MCF 10A (cell line): Measurements from ENCODE around the gene RYR1. TPM values are rescaled to one million over a fixed set of nuclear protein-coding genes. Genes with fewer than 3 reads are reported as not detected.

Source experiments
- BruUV-seq: library from RNA; stranded (reverse); fragments of 400-500 nt; replicated peaks from 2 replicates; lab custom pipeline; 2021; lab: Mats Ljungman, UMichigan
- CTCF ChIA-PET: fragments of 300-600 bp; sonication (Branson Sonifier 250); formaldehyde crosslinking; extraction: SDS; loops from one replicate; lab custom pipeline; 2021; ENCODE audit warnings: antibody characterized with exemption, inconsistent platforms; lab: Yijun Ruan, JAX
- POLR2A ChIA-PET: fragments of 300-600, 350-650 bp; sonication (Branson Sonifier 250); formaldehyde crosslinking; extraction: SDS; loops from one replicate; lab custom pipeline; 2020; ENCODE audit warnings: antibody characterized with exemption, inconsistent platforms; lab: Yijun Ruan, JAX
- DNase-seq: peaks from one replicate; pipeline ENCODE4 v3.0.0-alpha.2; 2018; ENCODE audit not compliant: unreplicated experiment
- H3K27ac Mint-ChIP-seq: one replicate; pipeline ENCODE4 v1.8.0; 2022; ENCODE audit warnings: mild to moderate bottlenecking, low read depth, mixed read lengths; ENCODE audit not compliant: unreplicated experiment
- H3K27me3 Mint-ChIP-seq: one replicate; pipeline ENCODE4 v1.8.0; 2022; ENCODE audit warnings: mixed read lengths; ENCODE audit not compliant: insufficient read depth, unreplicated experiment
- H3K36me3 Mint-ChIP-seq: one replicate; pipeline ENCODE4 v1.8.0; 2022; ENCODE audit warnings: mild to moderate bottlenecking, moderate library complexity, mixed read lengths; ENCODE audit not compliant: insufficient read depth, unreplicated experiment
- H3K4me1 Mint-ChIP-seq: one replicate; pipeline ENCODE4 v1.8.0; 2022; ENCODE audit warnings: mixed read lengths; ENCODE audit not compliant: insufficient read depth, unreplicated experiment
- H3K4me3 Mint-ChIP-seq: one replicate; pipeline ENCODE4 v1.8.0; 2022; ENCODE audit warnings: mild to moderate bottlenecking, moderate library complexity, mixed read lengths; ENCODE audit not compliant: unreplicated experiment
- H3K9me3 Mint-ChIP-seq: one replicate; pipeline ENCODE4 v1.8.0; 2022; ENCODE audit warnings: mixed read lengths; ENCODE audit not compliant: unreplicated experiment
- intact Hi-C: fragments of 100-400 bp; cut with micrococcal nuclease; formaldehyde crosslinking; loops from 2 replicates; pipeline ENCODE4 v1.14.1; 2022
- total RNA-seq: library from RNA; stranded (reverse); gene quantifications from 2 replicates; pipeline ENCODE4 v1.2.3, GENCODE V29; 2022
- TF ChIP-seq, protein P1 (sequence below): fragments of 200-600 bp; IDR thresholded peaks from one replicate; pipeline ENCODE4 v1.8.0; 2022; ENCODE audit warnings: antibody characterized with exemption, mild to moderate bottlenecking; ENCODE audit not compliant: unreplicated experiment

The RYR1 gene
- total RNA-seq, 1 experiment from 2014 or later = 0.28 TPM

- ChIA-PET CTCF (interaction anchor here (0.5 to 2.8 kb wide), 27 partner anchors 9 to 392 kb away, joined by 3 to 37 read pairs (median 3); partner anchors contain the start of genes EIF3K, MAP4K1 and SPINT2), POLR2A (interaction anchor here (0.6 to 3.8 kb wide), 14 partner anchors 16 to 540 kb away, joined by 3 to 53 read pairs (median 4); partner anchors contain the start of genes ACTN4, EIF3K, FAM98C and MAP4K1)
- Mint-ChIP-seq H3K36me3 (peaks cover 8% of the 10 kb centered on the region), H3K27me3 (no peaks in the 10 kb centered on the region), H3K4me1 (peaks cover 12% of the 10 kb centered on the region), H3K9me3 (no peaks in the 10 kb centered on the region), H3K4me3 (peak overlapping the region; percentile 56), H3K27ac (no peak overlapping the region)
- BruUV-seq = no TSS peak
- DNase-seq = peak; percentile 93
- TF ChIP-seq, protein P1, sequence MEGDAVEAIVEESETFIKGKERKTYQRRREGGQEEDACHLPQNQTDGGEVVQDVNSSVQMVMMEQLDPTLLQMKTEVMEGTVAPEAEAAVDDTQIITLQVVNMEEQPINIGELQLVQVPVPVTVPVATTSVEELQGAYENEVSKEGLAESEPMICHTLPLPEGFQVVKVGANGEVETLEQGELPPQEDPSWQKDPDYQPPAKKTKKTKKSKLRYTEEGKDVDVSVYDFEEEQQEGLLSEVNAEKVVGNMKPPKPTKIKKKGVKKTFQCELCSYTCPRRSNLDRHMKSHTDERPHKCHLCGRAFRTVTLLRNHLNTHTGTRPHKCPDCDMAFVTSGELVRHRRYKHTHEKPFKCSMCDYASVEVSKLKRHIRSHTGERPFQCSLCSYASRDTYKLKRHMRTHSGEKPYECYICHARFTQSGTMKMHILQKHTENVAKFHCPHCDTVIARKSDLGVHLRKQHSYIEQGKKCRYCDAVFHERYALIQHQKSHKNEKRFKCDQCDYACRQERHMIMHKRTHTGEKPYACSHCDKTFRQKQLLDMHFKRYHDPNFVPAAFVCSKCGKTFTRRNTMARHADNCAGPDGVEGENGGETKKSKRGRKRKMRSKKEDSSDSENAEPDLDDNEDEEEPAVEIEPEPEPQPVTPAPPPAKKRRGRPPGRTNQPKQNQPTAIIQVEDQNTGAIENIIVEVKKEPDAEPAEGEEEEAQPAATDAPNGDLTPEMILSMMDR = no peak
- intact Hi-C loops = loop anchor here (1.0 to 5.0 kb wide), 3 partner anchors 73 to 294 kb away; partner anchors contain the start of genes EIF3K and MAP4K1
These were observed 110.5 kb downstream of the RYR1 start for GRCh38 chr19:38543807-38544568.

- peak; percentile 77 for DNase-seq
- peak overlapping the region; percentile 56 for H3K4me3 Mint-ChIP-seq
- POLR2A ChIA-PET = interaction anchor here (0.6 to 3.8 kb wide), 14 partner anchors 10 to 890 kb away, joined by 3 to 53 read pairs (median 4); partner anchors contain the start of genes ACTN4, EIF3K, FAM98C and MAP4K1
- no peak overlapping the region for H3K27ac Mint-ChIP-seq
- CTCF ChIA-PET = interaction anchor here (0.5 to 2.8 kb wide), 31 partner anchors 11 to 782 kb away, joined by 3 to 37 read pairs (median 3); partner anchors contain the start of genes ACTN4, EIF3K, MAP4K1 and SPINT2
- peaks cover 8% of the 10 kb centered on the region for H3K36me3 Mint-ChIP-seq
- no TSS peak for BruUV-seq
- no peaks in the 10 kb centered on the region for H3K27me3 Mint-ChIP-seq
- intact Hi-C loops = loop anchor here (1.0 to 5.0 kb wide), 3 partner anchors 73 to 294 kb away; partner anchors contain the start of genes EIF3K and MAP4K1
- TF ChIP-seq, protein P1 = peak; percentile 66
- peaks cover 12% of the 10 kb centered on the region for H3K4me1 Mint-ChIP-seq
- no peaks in the 10 kb centered on the region for H3K9me3 Mint-ChIP-seq
These were observed 111.3 kb downstream of the RYR1 start for GRCh38 chr19:38544569-38545315.

DNA sequence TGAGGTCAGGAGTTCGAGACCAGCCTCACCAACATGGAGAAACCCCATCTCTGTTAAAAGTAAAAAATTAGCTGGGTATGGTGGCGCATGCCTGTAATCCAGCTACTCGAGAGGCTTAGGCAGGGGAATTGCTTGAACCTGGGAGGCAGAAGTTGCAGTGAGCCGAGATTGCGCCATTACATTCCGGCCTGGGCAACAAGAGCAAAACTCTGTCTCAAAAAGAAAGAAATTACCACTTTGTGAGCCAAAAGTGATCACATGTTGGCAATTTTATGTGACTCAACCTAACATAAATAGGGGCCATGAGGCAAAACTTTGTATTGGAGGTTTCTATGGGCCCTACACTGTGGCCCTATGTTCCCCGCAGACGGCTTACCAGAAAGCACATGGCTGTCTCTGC is 112.1 kb downstream of the RYR1 start:
- no peak overlapping the region for H3K4me3 Mint-ChIP-seq
- peaks cover 12% of the 10 kb centered on the region for H3K4me1 Mint-ChIP-seq
- ChIA-PET POLR2A (interaction anchor here (1.0 to 3.8 kb wide), 5 partner anchors 9 to 138 kb away, joined by 3 to 53 read pairs (median 16); partner anchors contain the start of genes ACTN4, EIF3K and MAP4K1), CTCF (interaction anchor here (0.6 to 2.8 kb wide), 18 partner anchors 14 to 781 kb away, joined by 3 to 37 read pairs (median 4); partner anchors contain the start of genes ACTN4, EIF3K and MAP4K1)
- TF ChIP-seq, protein P1 = no peak
- H3K27ac Mint-ChIP-seq = peak overlapping the region; percentile 42
- peaks cover 8% of the 10 kb centered on the region for H3K36me3 Mint-ChIP-seq
- intact Hi-C loops = no loop called here
- no TSS peak for BruUV-seq
- no peak for DNase-seq
- H3K9me3 Mint-ChIP-seq = no peaks in the 10 kb centered on the region
- H3K27me3 Mint-ChIP-seq = no peaks in the 10 kb centered on the region
